Calu3 (cell line): ENCODE results near the gene PCDH18. TPM values are rescaled to one million over a fixed set of nuclear protein-coding genes. Genes with fewer than 3 reads are reported as not detected.

Experiments
- BruUV-seq: library from RNA; stranded (reverse); fragments of 400-500 nt; replicated peaks from 2 replicates; lab custom pipeline; 2021; lab: Mats Ljungman, UMichigan
- CTCF ChIA-PET: fragments of 300-600 bp; sonication (Branson Sonifier 250); formaldehyde crosslinking; loops from one replicate; lab custom pipeline; 2022; ENCODE audit warnings: antibody characterized with exemption; lab: Charles Lee
- DNase-seq: peaks from one replicate; pipeline ENCODE4 v3.0.0; 2022
- H3K27ac Mint-ChIP-seq: one replicate; pipeline ENCODE4 v1.8.0; 2022; ENCODE audit warnings: mixed read lengths; ENCODE audit not compliant: unreplicated experiment
- H3K27me3 Mint-ChIP-seq: one replicate; pipeline ENCODE4 v1.8.0; 2022; ENCODE audit warnings: mixed read lengths; ENCODE audit not compliant: unreplicated experiment
- H3K36me3 Mint-ChIP-seq: one replicate; pipeline ENCODE4 v1.8.0; 2022; ENCODE audit warnings: mild to moderate bottlenecking, moderate library complexity, mixed read lengths; ENCODE audit not compliant: insufficient read depth, unreplicated experiment
- H3K4me1 Mint-ChIP-seq: one replicate; pipeline ENCODE4 v1.8.0; 2022; ENCODE audit warnings: mild to moderate bottlenecking, low read depth, mixed read lengths; ENCODE audit not compliant: unreplicated experiment
- H3K4me3 Mint-ChIP-seq: one replicate; pipeline ENCODE4 v1.8.0; 2022; ENCODE audit warnings: mild to moderate bottlenecking, low read depth, moderate library complexity, mixed read lengths; ENCODE audit not compliant: unreplicated experiment
- H3K9me3 Mint-ChIP-seq: one replicate; pipeline ENCODE4 v1.8.0; 2022; ENCODE audit warnings: low read depth, mixed read lengths; ENCODE audit not compliant: unreplicated experiment
- intact Hi-C: fragments of 100-400 bp; cut with micrococcal nuclease; formaldehyde crosslinking; loops from one replicate; pipeline ENCODE4 v1.10.0; 2022; ENCODE audit not compliant: unreplicated experiment
- total RNA-seq: library from RNA; stranded (reverse); gene quantifications from 2 replicates; pipeline ENCODE4 v1.2.3, GENCODE V29; 2022
- TF ChIP-seq, protein P1 (sequence below): fragments of 200-600 bp; IDR thresholded peaks from one replicate; pipeline ENCODE4 v1.8.0; 2022; ENCODE audit warnings: antibody characterized with exemption; ENCODE audit not compliant: unreplicated experiment

Gene PCDH18
- total RNA-seq, 1 experiment from 2014 or later = 0.24 TPM

DNA sequence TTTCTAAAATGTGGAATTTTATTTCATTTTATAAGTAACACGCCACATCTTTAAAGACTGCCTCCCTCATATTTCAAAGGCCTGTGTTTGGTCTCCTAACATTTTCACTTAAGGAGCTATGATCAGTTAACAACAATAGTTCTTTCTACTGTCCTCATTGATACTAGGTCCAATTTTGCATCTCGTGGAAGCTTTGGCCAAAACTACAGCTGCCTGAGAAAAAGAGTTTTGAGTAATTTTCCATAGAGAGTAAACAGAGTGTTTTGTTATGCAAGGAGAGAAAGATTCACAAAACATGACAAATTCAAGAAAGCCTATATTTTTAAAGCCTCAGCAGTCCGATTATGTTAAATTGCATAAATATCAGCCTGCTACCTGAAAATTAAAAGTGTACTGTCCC is 11.4 kb upstream of the PCDH18 start:
- CTCF ChIA-PET = no interaction called here
- BruUV-seq = no TSS peak
- no peaks in the 10 kb centered on the region for H3K4me1 Mint-ChIP-seq
- no peaks in the 10 kb centered on the region for H3K27me3 Mint-ChIP-seq
- H3K4me3 Mint-ChIP-seq = no peak overlapping the region
- TF ChIP-seq, protein P1, sequence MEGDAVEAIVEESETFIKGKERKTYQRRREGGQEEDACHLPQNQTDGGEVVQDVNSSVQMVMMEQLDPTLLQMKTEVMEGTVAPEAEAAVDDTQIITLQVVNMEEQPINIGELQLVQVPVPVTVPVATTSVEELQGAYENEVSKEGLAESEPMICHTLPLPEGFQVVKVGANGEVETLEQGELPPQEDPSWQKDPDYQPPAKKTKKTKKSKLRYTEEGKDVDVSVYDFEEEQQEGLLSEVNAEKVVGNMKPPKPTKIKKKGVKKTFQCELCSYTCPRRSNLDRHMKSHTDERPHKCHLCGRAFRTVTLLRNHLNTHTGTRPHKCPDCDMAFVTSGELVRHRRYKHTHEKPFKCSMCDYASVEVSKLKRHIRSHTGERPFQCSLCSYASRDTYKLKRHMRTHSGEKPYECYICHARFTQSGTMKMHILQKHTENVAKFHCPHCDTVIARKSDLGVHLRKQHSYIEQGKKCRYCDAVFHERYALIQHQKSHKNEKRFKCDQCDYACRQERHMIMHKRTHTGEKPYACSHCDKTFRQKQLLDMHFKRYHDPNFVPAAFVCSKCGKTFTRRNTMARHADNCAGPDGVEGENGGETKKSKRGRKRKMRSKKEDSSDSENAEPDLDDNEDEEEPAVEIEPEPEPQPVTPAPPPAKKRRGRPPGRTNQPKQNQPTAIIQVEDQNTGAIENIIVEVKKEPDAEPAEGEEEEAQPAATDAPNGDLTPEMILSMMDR = no peak
- intact Hi-C loops = no loop called here
- H3K36me3 Mint-ChIP-seq = no peaks in the 10 kb centered on the region
- no peak overlapping the region for H3K27ac Mint-ChIP-seq
- no peak for DNase-seq
- no peaks in the 10 kb centered on the region for H3K9me3 Mint-ChIP-seq

DNA sequence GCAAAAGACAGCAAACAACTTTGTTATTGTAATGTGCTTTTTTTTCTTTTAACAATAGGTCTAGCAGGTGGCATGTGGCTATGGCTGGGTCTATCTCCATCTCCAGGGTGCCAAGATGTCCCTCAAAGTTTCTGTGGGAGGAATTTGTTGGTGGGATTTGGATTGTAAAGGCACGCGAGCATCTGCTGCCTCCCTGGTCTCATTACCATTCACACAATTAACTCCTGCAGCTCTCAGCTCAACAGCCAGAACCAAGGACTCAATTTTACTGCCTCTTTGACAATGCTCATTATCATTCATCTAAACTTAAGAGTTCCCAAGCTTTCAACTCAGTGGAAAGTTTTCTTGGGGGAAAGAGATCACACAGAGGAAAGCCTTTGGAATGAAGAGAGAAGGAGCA is 10.9 kb upstream of the PCDH18 start:
- CTCF ChIA-PET = no interaction called here
- BruUV-seq = no TSS peak
- Mint-ChIP-seq H3K36me3 (no peaks in the 10 kb centered on the region), H3K27me3 (no peaks in the 10 kb centered on the region), H3K4me3 (no peak overlapping the region), H3K27ac (no peak overlapping the region), H3K4me1 (no peaks in the 10 kb centered on the region), H3K9me3 (no peaks in the 10 kb centered on the region)
- intact Hi-C loops = no loop called here
- TF ChIP-seq, protein P1 = no peak
- no peak for DNase-seq

DNA sequence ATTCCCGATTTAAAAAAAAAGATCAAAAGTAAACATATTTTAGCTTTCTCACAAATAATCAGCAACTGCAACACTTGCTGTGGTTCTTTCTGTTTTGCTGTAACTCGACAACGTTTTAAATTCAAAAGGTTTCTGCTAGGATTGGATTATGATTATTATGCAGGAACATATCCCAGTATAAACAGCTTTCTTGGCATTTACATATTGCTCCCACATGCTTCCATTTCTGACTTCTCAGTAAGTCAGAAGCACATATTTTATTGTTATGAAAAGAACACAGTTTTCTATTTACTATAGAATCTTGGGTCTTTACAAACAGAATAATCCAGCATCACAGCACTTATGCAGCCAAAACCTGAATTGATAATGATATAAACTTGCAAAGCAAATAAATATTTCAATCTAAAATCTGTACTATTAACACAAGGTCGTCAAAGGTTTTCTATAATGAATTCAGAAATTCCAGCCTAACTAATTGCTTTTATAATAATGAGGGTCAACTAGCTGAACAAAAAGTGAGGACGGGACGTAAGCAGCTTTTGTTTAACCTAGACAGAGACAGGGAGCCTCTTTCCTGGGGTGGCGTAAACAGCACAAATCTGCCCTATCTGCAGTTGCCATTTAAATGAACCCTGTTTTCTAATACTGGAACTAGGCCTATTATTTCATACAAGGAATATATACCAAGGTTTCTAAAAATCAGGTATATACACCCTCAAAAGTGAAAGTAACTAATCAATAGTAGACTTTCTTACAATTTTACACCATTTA is 9.8 kb upstream of the PCDH18 start:
- Mint-ChIP-seq H3K27ac (no peak overlapping the region), H3K36me3 (no peaks in the 10 kb centered on the region), H3K4me3 (no peak overlapping the region), H3K9me3 (no peaks in the 10 kb centered on the region), H3K27me3 (no peaks in the 10 kb centered on the region), H3K4me1 (no peaks in the 10 kb centered on the region)
- CTCF ChIA-PET = no interaction called here
- intact Hi-C loops = no loop called here
- no TSS peak for BruUV-seq
- DNase-seq = no peak
- TF ChIP-seq, protein P1 = no peak

DNA sequence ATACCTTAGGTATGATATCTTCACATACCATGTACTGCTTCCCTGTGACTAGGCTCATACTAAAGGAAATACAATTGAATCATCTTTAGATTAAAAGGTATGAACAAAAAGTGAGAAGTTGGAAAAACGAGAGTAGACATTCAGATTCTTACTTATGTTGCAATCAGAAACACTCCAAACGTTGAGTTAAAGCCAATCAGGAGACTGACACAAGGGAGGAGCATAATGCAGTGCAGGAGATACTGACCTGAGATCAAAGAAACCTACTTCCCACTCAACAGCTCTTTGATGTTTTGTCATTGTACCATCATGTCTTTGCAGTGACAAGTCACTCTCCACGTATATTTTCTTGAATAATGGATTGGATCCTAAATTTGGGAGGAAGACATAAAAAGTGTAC is 8.9 kb upstream of the PCDH18 start:
- no peak for DNase-seq
- intact Hi-C loops = no loop called here
- H3K9me3 Mint-ChIP-seq = no peaks in the 10 kb centered on the region
- CTCF ChIA-PET = no interaction called here
- TF ChIP-seq, protein P1 = no peak
- BruUV-seq = no TSS peak
- no peak overlapping the region for H3K4me3 Mint-ChIP-seq
- no peak overlapping the region for H3K27ac Mint-ChIP-seq
- H3K36me3 Mint-ChIP-seq = no peaks in the 10 kb centered on the region
- H3K27me3 Mint-ChIP-seq = no peaks in the 10 kb centered on the region
- H3K4me1 Mint-ChIP-seq = no peaks in the 10 kb centered on the region
